Nephron progenitor cell (in vitro differentiated cells): ENCODE measurements around the gene MAP3K3.

Experiments
- DNase-seq: peaks from one replicate; pipeline ENCODE4 v3.0.0; 2021
- H3K27ac Mint-ChIP-seq: 2 replicates; pipeline ENCODE4 v1.8.0; 2021; ENCODE audit warnings: mild to moderate bottlenecking, moderate library complexity, mixed read lengths
- H3K27me3 Mint-ChIP-seq: 2 replicates; pipeline ENCODE4 v1.8.0; 2021; ENCODE audit warnings: mild to moderate bottlenecking, low read depth, mixed read lengths; ENCODE audit not compliant: poor library complexity
- H3K36me3 Mint-ChIP-seq: 2 replicates; pipeline ENCODE4 v1.8.0; 2021; ENCODE audit warnings: low read depth, mixed read lengths
- H3K4me1 Mint-ChIP-seq: 2 replicates; pipeline ENCODE4 v1.8.0; 2021; ENCODE audit warnings: mixed read lengths
- H3K4me3 Mint-ChIP-seq: 2 replicates; pipeline ENCODE4 v1.8.0; 2021; ENCODE audit warnings: mild to moderate bottlenecking, moderate library complexity, mixed read lengths
- H3K9me3 Mint-ChIP-seq: 2 replicates; pipeline ENCODE4 v1.8.0; 2021; ENCODE audit warnings: mild to moderate bottlenecking, moderate library complexity, mixed read lengths
- CTCF ChIP-seq: fragments of 200-600 bp; sonication (generic); IDR thresholded peaks from 2 replicates; pipeline ENCODE4 v1.5.0; 2021; ENCODE audit warnings: antibody characterized with exemption

The MAP3K3 gene

GRCh38 chr17:63696381-63696961 is 74.3 kb downstream of the MAP3K3 start:
- peaks cover 50% of the 10 kb centered on the region for H3K4me1 Mint-ChIP-seq
- peak; percentile 35 for DNase-seq
- H3K27me3 Mint-ChIP-seq = peaks cover 3% of the 10 kb centered on the region
- TF ChIP-seq CTCF = peak; percentile 53
- peaks cover 14% of the 10 kb centered on the region for H3K36me3 Mint-ChIP-seq
- H3K4me3 Mint-ChIP-seq = peak overlapping the region; percentile 50
- H3K9me3 Mint-ChIP-seq = no peaks in the 10 kb centered on the region
- peak overlapping the region; percentile 92 for H3K27ac Mint-ChIP-seq

- Mint-ChIP-seq H3K4me1 (peaks cover 58% of the 10 kb centered on the region), H3K4me3 (peak overlapping the region; percentile 61), H3K9me3 (no peaks in the 10 kb centered on the region), H3K27me3 (peaks cover 3% of the 10 kb centered on the region), H3K27ac (peak overlapping the region; percentile 87), H3K36me3 (peaks cover 9% of the 10 kb centered on the region)
- no peak for DNase-seq
- TF ChIP-seq CTCF = no peak
These were observed 75.4 kb downstream of the MAP3K3 start for GRCh38 chr17:63697341-63698286.

GRCh38 chr17:63698381-63698885 is 76.2 kb downstream of the MAP3K3 start:
- H3K27me3 Mint-ChIP-seq = peaks cover 4% of the 10 kb centered on the region
- peak overlapping the region; percentile 81 for H3K4me3 Mint-ChIP-seq
- H3K9me3 Mint-ChIP-seq = no peaks in the 10 kb centered on the region
- no peak overlapping the region for H3K27ac Mint-ChIP-seq
- peaks cover 59% of the 10 kb centered on the region for H3K4me1 Mint-ChIP-seq
- TF ChIP-seq CTCF = no peak
- peaks cover 7% of the 10 kb centered on the region for H3K36me3 Mint-ChIP-seq
- DNase-seq = no peak

- no peak for TF ChIP-seq CTCF
- peaks cover 62% of the 10 kb centered on the region for H3K4me1 Mint-ChIP-seq
- peak overlapping the region; percentile 81 for H3K4me3 Mint-ChIP-seq
- H3K9me3 Mint-ChIP-seq = no peaks in the 10 kb centered on the region
- H3K27ac Mint-ChIP-seq = no peak overlapping the region
- H3K36me3 Mint-ChIP-seq = peaks cover 12% of the 10 kb centered on the region
- peaks cover 8% of the 10 kb centered on the region for H3K27me3 Mint-ChIP-seq
- no peak for DNase-seq
These were observed 76.8 kb downstream of the MAP3K3 start for GRCh38 chr17:63698886-63699637.

GRCh38 chr17:63699638-63700527 is 77.7 kb downstream of the MAP3K3 start, which contains the start of gene LIMD2:
TSS of gene LIMD2 (minus strand) at chr17:63700125. CDS start at chr17:63699298, 827 bp downstream.
- TF ChIP-seq CTCF = no peak
- Mint-ChIP-seq H3K4me1 (peaks cover 55% of the 10 kb centered on the region), H3K36me3 (peaks cover 12% of the 10 kb centered on the region), H3K4me3 (peak within 1 kb of the TSS; percentile 75), H3K27ac (no peak within 1 kb of the TSS), H3K9me3 (no peaks in the 10 kb centered on the region), H3K27me3 (peaks cover 8% of the 10 kb centered on the region)
- DNase-seq = peak; percentile 83
